Activated CD8-positive, alpha-beta memory T cell treated with anti-CD3 and anti-CD28 coated beads for 4 hours (primary cell): Measurements from ENCODE around the gene ABLIM1.

ENCODE experiments used
- DNase-seq, 2 donors: peaks; one replicate each; pipeline ENCODE4 v3.0.0-alpha.2; 2020; ENCODE audit warnings: low read depth in 2 of 2

ABLIM1 gene

GRCh38 chr10:114547056-114547455 is 111.0 kb downstream of the ABLIM1 start:
- no peak for DNase-seq

- DNase-seq = no peak
Measured at GRCh38 chr10:114545819-114546218, 112.3 kb downstream of the ABLIM1 start.

- no peak for DNase-seq
Measured at GRCh38 chr10:114545071-114545470, 113.0 kb downstream of the ABLIM1 start.

- peak in 1 of 2 donors; percentile 33 for DNase-seq
Measured at GRCh38 chr10:114544045-114544659, 113.9 kb downstream of the ABLIM1 start.

- no peak for DNase-seq
Measured at GRCh38 chr10:114543456-114543855, 114.6 kb downstream of the ABLIM1 start.

- no peak for DNase-seq
Measured at GRCh38 chr10:114542373-114542772, 115.7 kb downstream of the ABLIM1 start.

- DNase-seq = no peak
Measured at GRCh38 chr10:114541797-114542160, 116.3 kb downstream of the ABLIM1 start.

GRCh38 chr10:114541081-114541796 is 116.8 kb downstream of the ABLIM1 start:
- peak; percentile 44 to 49 for DNase-seq

GRCh38 chr10:114540236-114540635 is 117.8 kb downstream of the ABLIM1 start:
- no peak for DNase-seq

GRCh38 chr10:114539623-114540022 is 118.5 kb downstream of the ABLIM1 start:
- DNase-seq = no peak

GRCh38 chr10:114538181-114538906 is 119.7 kb downstream of the ABLIM1 start:
- DNase-seq = no peak

- no peak for DNase-seq
Measured at GRCh38 chr10:114537736-114538135, 120.3 kb downstream of the ABLIM1 start.

- DNase-seq = no peak
Measured at GRCh38 chr10:114534571-114534981, 123.5 kb downstream of the ABLIM1 start.

GRCh38 chr10:114532226-114532625 is 125.8 kb downstream of the ABLIM1 start:
- DNase-seq = no peak

GRCh38 chr10:114526504-114527238 is 131.4 kb downstream of the ABLIM1 start:
- DNase-seq = peak; percentile 78 to 85

- DNase-seq = no peak
Measured at GRCh38 chr10:114526126-114526503, 132.0 kb downstream of the ABLIM1 start.

GRCh38 chr10:114525368-114525949 is 132.6 kb downstream of the ABLIM1 start:
- no peak for DNase-seq

- DNase-seq = no peak
Measured at GRCh38 chr10:114523876-114524275, 134.2 kb downstream of the ABLIM1 start.

GRCh38 chr10:114521255-114521654 is 136.8 kb downstream of the ABLIM1 start:
- DNase-seq = no peak

GRCh38 chr10:114520453-114520852 is 137.6 kb downstream of the ABLIM1 start:
- DNase-seq = no peak

- no peak for DNase-seq
Measured at GRCh38 chr10:114519756-114520293, 138.2 kb downstream of the ABLIM1 start.

GRCh38 chr10:114519306-114519669 is 138.8 kb downstream of the ABLIM1 start:
- no peak for DNase-seq
